ENCODE data around the gene ORM2.

The ORM2 gene

GRCh38 chr9:114350636-114351401 lies 21.1 kb downstream of the ORM2 start:
- no peak for DNase-seq

GRCh38 chr9:114351932-114352331 lies 22.3 kb downstream of the ORM2 start:
- DNase-seq, result no peak

- DNase-seq, result no peak
Measured at GRCh38 chr9:114355821-114356220, 26.2 kb downstream of the ORM2 start.

GRCh38 chr9:114356792-114357191 lies 27.1 kb downstream of the ORM2 start:
- DNase-seq, result no peak

- no peak for DNase-seq
Measured at GRCh38 chr9:114357360-114357759, 27.7 kb downstream of the ORM2 start.

DNA sequence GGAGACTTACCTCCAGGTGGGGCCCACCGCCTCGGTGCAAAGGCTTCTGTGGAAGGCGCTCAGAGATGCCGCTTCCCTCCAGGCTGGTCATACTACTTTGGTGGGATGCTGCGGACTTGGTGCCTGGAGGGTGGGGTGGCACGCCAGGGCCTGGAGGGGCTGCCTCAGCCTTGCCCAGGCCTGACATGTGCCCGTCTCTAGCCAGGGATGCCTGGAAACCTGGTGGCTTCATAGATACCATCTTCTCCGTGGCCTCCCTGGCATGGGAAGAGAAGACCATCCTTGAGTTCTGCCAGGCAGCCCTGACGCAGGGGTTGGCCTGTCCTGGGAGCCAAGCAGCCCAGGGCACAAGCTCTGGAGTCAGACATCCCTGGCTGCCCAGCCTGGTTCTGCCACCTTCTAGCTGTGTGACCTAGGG lies 28.3 kb downstream of the ORM2 start:
- no peak for DNase-seq

GRCh38 chr9:114359801-114360200 lies 30.1 kb downstream of the ORM2 start:
- no peak for DNase-seq

DNA sequence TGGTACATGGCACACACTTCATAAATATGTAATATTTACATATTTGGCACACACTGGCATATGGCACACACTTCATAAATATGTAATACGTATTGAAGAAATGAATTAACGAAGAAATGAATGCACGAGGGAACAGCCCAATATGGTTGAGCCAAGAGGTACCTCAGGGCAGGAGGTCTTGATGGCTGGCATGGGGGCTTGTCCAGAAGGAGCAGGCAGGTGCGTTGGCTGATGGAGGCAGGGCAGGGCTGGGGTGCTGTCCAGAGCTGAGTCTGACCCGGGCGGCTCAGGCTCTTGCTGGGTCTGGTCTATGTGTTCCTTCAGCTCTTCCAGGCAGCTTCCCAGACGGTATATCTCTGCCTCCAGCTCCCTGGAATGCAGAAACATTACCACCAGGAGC lies 31.9 kb downstream of the ORM2 start:
- no peak for DNase-seq

DNA sequence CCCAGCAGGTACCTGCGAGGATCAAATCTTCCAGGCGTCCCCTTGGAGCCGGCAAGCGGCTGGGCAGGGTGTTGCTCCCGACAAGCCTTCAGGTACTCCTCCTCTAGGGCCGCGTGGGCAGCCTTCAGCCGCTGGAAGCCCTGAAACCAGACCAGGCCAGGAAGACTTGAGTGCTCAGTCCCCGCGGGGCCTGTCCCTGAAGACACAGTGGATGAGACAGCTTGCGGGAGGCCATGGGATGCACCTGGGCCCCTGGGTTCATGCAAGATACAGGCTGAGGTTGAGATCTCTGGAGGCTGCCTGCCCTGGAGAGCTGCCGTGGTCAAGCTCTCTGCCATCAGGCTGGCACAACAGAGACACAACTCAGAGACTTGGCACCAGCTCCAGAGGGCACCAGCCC lies 32.7 kb downstream of the ORM2 start:
- DNase-seq, result no peak

DNA sequence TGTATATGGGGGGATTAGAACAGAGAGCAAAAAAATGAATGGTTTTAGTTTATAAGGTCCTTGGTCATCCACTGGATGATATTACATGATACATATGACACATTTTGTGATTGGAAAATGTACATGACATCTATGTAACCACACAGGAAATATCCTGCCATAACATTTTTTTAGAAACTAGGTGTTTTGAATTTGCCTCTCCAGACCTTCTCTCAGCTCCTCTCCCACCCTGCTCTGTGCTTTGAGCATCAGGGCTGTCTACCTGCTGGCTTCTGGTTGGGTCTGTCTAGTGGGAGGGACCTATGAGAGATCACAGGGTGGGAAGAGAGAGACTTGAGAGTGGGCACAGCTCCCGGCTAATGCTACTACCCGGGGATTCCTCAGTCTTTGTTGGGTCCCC lies 33.8 kb downstream of the ORM2 start:
- no peak for DNase-seq

GRCh38 chr9:114364134-114365041 lies 34.7 kb downstream of the ORM2 start:
- DNase-seq, result no peak

GRCh38 chr9:114365194-114365593 lies 35.5 kb downstream of the ORM2 start:
- DNase-seq, result no peak

DNA sequence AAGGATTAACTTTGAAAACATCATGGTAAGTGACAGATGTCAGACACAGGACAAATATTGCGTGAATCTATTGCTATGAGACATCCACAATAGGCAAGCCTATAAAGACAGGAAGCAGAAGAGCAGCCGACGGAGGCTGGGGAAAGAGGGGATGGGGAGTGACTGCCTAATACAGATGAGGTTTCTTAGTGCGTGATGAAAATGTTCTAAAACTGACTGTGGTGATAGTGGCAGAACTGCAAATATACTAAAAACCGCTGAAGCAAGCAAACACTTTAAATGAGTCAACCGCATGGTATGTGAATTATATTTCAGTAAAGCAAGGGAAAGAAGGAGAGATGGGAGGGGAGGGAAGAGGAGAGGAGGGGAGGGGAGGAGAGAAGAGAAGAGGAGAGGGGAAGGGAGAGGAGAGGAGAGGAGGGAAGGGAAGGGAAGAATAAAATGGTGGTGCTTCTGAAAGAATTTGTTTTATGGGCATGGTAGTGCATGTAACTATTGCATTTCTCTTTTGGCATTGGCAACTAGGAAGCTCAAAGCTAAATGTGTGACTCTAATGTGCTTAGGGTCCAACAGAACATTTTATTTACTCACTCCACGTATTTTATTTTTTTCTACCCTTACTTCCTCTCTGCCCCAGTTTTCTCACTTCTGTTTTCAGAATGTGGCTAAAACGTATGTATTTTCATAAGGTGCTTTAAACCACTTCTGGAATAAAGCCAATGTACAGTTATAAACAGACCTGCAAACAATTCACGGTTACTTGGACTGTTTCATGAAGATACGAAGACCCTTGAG lies 36.9 kb downstream of the ORM2 start:
- DNase-seq, result no peak

- no peak for DNase-seq
Measured at GRCh38 chr9:114367366-114367765, 37.7 kb downstream of the ORM2 start.

- DNase-seq, result no peak
Measured at GRCh38 chr9:114367772-114368569, 38.3 kb downstream of the ORM2 start.

DNA sequence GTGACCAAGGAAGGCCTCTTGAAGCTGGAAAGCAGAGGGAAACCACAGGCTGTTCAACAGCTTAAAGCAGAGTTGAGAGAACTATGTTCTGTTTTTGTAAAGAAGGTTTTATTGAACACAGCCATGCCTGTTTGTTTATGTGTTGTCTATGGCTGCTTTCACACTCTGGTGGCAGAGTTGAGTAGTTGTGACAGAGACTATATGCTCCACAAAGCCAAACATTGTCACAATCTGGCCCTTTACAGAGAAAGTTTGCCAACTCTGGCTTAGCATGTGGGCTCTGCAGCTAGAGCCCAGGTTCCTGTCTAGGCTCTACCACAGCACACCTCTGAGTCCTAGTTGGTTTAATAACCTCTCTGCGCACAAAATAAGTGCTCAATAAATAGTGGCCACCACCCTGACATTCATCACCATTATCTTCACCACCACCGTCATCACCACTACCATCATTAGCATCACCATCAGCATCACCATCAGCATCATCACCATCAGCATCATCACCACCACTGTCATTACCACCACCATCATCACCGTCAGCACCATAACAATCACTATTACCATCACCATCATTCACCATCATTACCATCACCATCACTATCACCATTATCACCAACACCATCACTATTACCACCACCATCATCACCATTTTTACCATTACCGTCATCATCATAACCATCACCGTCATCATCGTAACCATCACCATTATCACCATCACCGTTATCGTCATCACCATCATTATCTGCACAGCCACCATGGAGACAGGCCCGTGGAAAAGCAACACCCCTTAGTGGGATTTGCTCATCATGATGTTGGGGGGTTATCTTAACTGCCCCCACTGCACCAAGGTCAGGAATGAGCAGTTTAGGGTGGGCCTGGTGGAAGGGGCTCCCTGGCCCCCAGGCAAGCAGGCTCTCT lies 39.8 kb downstream of the ORM2 start:
- DNase-seq, result no peak

DNA sequence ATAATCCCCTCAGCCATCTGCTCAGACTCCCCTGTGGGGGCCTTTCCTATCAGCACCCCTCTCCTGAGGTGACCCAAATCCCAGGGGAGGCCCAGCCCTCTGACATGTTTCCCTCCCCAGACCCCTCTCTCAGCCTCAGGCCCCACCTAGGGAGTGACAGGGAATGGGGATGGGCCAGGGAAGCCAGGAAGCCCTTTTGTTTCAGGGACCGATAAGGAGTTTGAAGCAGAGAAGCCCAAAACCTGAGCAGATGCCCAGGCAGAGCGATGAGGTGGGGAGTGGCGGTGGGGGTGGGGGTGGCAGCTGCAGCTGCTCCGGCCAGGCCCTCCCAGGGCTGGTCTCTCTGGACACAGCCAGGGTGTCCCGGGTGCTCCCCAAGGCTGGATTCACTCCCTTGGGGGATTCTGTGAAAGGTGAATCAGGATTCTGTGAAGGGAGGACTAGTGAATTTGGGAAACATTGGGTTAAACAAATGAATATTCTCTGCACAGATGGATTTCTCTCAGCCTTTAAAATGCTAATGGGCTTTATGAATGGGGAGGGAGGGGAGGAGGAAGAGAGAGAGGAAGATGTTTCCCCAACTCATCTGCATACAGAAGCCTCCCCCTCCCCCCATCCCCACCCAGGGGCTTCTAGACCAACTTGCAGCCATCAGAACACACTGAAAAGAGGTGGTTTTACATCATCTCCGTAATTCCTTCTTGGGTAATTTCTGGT lies 40.7 kb downstream of the ORM2 start:
- DNase-seq, result no peak

DNA sequence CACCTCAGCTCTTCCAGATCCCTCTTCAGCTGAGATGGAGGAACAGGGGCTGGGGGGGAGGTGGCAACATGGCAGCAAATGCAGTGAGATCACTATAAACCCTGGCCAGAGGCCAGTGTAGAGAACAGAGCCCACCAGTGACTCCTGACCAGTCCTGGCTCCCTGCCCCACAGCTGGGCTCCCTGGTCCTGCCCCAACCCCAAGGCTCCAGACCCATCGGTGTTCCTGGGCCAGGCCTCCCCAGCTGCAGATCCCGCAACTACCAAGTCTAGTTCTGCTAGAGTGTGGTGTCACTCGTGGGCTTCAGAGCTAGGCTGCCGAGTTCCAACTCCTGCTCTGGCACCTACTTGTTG lies 41.3 kb downstream of the ORM2 start:
- DNase-seq, result no peak

DNA sequence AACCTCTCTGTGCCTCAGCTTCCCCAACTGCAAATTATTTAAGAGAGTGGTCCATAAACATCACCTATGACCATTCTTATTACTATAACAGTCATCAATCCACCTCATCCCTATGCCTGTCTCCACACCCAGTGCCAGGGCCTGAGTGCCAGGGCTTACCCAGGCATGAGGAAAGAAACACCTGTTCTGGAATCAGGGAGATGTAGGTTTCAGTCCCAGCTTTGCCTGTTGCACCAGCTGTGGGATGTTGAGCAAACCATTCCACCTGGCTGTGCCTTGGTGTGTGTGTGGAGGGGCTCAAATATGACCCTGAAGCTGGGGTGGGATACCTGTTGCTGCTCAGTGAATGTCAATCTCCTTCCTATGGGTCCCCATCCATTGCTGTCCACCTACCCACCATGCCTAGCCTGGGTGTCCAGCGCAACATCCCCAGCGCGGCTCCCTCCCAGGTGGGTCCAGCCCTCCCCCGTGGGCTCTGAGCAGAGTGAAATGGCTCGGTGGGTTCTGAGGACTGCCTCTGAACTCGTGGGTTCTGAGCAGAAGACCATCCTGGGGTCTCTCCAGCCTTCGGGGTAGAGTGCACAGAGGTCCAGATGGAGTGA lies 41.8 kb downstream of the ORM2 start:
- DNase-seq, result no peak

Measured in NCI-H2081 (cell line).